Calu3 (cell line): ENCODE measurements around the gene SLCO4A1. TPM values are rescaled to one million over a fixed set of nuclear protein-coding genes. Genes with fewer than 3 reads are reported as not detected.

ENCODE experiments used
- BruUV-seq: library from RNA; stranded (reverse); fragments of 400-500 nt; replicated peaks from 2 replicates; lab custom pipeline; 2021; lab: Mats Ljungman, UMichigan
- CTCF ChIA-PET: fragments of 300-600 bp; sonication (Branson Sonifier 250); formaldehyde crosslinking; loops from one replicate; lab custom pipeline; 2022; ENCODE audit warnings: antibody characterized with exemption; lab: Charles Lee
- DNase-seq: peaks from one replicate; pipeline ENCODE4 v3.0.0; 2022
- H3K27ac Mint-ChIP-seq: one replicate; pipeline ENCODE4 v1.8.0; 2022; ENCODE audit warnings: mixed read lengths; ENCODE audit not compliant: unreplicated experiment
- H3K27me3 Mint-ChIP-seq: one replicate; pipeline ENCODE4 v1.8.0; 2022; ENCODE audit warnings: mixed read lengths; ENCODE audit not compliant: unreplicated experiment
- H3K36me3 Mint-ChIP-seq: one replicate; pipeline ENCODE4 v1.8.0; 2022; ENCODE audit warnings: mild to moderate bottlenecking, moderate library complexity, mixed read lengths; ENCODE audit not compliant: insufficient read depth, unreplicated experiment
- H3K4me1 Mint-ChIP-seq: one replicate; pipeline ENCODE4 v1.8.0; 2022; ENCODE audit warnings: mild to moderate bottlenecking, low read depth, mixed read lengths; ENCODE audit not compliant: unreplicated experiment
- H3K4me3 Mint-ChIP-seq: one replicate; pipeline ENCODE4 v1.8.0; 2022; ENCODE audit warnings: mild to moderate bottlenecking, low read depth, moderate library complexity, mixed read lengths; ENCODE audit not compliant: unreplicated experiment
- H3K9me3 Mint-ChIP-seq: one replicate; pipeline ENCODE4 v1.8.0; 2022; ENCODE audit warnings: low read depth, mixed read lengths; ENCODE audit not compliant: unreplicated experiment
- intact Hi-C: fragments of 100-400 bp; cut with micrococcal nuclease; formaldehyde crosslinking; loops from one replicate; pipeline ENCODE4 v1.10.0; 2022; ENCODE audit not compliant: unreplicated experiment
- total RNA-seq: library from RNA; stranded (reverse); gene quantifications from 2 replicates; pipeline ENCODE4 v1.2.3, GENCODE V29; 2022
- TF ChIP-seq, protein P1 (sequence below): fragments of 200-600 bp; IDR thresholded peaks from one replicate; pipeline ENCODE4 v1.8.0; 2022; ENCODE audit warnings: antibody characterized with exemption; ENCODE audit not compliant: unreplicated experiment

Gene SLCO4A1
- total RNA-seq, 1 experiment from 2014 or later: 63.9 TPM

- H3K4me1 Mint-ChIP-seq: peaks cover 19% of the 10 kb centered on the region
- peaks cover 5% of the 10 kb centered on the region for H3K36me3 Mint-ChIP-seq
- BruUV-seq: no TSS peak
- intact Hi-C loops: loop anchor here (5.0 kb wide), 1 partner anchor 103 kb away; no protein-coding TSS in a partner anchor
- no peak overlapping the region for H3K27ac Mint-ChIP-seq
- TF ChIP-seq, protein P1, sequence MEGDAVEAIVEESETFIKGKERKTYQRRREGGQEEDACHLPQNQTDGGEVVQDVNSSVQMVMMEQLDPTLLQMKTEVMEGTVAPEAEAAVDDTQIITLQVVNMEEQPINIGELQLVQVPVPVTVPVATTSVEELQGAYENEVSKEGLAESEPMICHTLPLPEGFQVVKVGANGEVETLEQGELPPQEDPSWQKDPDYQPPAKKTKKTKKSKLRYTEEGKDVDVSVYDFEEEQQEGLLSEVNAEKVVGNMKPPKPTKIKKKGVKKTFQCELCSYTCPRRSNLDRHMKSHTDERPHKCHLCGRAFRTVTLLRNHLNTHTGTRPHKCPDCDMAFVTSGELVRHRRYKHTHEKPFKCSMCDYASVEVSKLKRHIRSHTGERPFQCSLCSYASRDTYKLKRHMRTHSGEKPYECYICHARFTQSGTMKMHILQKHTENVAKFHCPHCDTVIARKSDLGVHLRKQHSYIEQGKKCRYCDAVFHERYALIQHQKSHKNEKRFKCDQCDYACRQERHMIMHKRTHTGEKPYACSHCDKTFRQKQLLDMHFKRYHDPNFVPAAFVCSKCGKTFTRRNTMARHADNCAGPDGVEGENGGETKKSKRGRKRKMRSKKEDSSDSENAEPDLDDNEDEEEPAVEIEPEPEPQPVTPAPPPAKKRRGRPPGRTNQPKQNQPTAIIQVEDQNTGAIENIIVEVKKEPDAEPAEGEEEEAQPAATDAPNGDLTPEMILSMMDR: no peak
- no peak overlapping the region for H3K4me3 Mint-ChIP-seq
- H3K27me3 Mint-ChIP-seq: peaks cover 94% of the 10 kb centered on the region
- no peak for DNase-seq
- CTCF ChIA-PET: interaction anchor here (0.6 to 1.5 kb wide), 3 partner anchors 22 to 238 kb away, joined by 3 to 10 read pairs (median 6); no protein-coding TSS in a partner anchor
- no peaks in the 10 kb centered on the region for H3K9me3 Mint-ChIP-seq
Measured at GRCh38 chr20:62688855-62689460, 46.7 kb downstream of the SLCO4A1 start.

GRCh38 chr20:62689861-62690260 lies 47.6 kb downstream of the SLCO4A1 start:
- Mint-ChIP-seq H3K36me3 (peaks cover 5% of the 10 kb centered on the region), H3K4me1 (peaks cover 19% of the 10 kb centered on the region), H3K27ac (no peak overlapping the region), H3K27me3 (peaks cover 100% of the 10 kb centered on the region), H3K4me3 (no peak overlapping the region), H3K9me3 (no peaks in the 10 kb centered on the region)
- CTCF ChIA-PET: no interaction called here
- no TSS peak for BruUV-seq
- intact Hi-C loops: loop anchor here (5.0 kb wide), 1 partner anchor 102 kb away; no protein-coding TSS in a partner anchor
- TF ChIP-seq, protein P1: no peak
- no peak for DNase-seq

DNA sequence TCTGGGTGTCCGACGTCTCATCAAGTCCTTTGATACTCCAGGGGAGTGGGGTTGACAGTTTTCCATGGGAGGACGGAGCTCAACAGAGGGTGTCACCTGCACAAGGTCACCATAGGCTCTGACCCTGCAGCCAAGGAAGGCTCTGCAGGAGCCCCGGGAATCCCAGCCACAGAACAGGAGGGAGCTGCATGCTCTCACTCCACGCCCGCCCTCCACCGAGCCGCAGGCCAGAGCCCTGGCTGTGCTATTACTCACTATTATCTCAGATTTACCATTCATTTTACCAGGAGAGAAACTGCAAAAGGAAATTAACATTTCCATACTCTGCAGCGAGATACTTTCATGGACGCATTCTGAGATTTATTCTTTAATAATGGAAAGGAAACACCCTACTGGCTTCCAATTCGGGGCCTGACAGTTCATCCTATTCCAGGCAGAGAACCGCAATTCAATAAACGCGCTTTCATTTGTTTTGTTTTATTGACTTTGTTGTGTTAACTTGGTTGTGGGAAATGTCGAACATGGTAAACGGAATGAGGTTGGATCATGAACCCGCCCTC lies 48.0 kb downstream of the SLCO4A1 start:
- no peaks in the 10 kb centered on the region for H3K9me3 Mint-ChIP-seq
- H3K36me3 Mint-ChIP-seq: peaks cover 5% of the 10 kb centered on the region
- DNase-seq: no peak
- H3K4me1 Mint-ChIP-seq: peaks cover 19% of the 10 kb centered on the region
- TF ChIP-seq, protein P1: no peak
- no peak overlapping the region for H3K27ac Mint-ChIP-seq
- CTCF ChIA-PET: no interaction called here
- BruUV-seq: no TSS peak
- no peak overlapping the region for H3K4me3 Mint-ChIP-seq
- peaks cover 100% of the 10 kb centered on the region for H3K27me3 Mint-ChIP-seq
- intact Hi-C loops: no loop called here

- TF ChIP-seq, protein P1: no peak
- no peak for DNase-seq
Measured at GRCh38 chr20:62691487-62691886, 49.2 kb downstream of the SLCO4A1 start.

More at GRCh38 chr20:62691487-62691886, 49.2 kb downstream of the SLCO4A1 start:
- peaks cover 100% of the 10 kb centered on the region for H3K27me3 Mint-ChIP-seq
- peaks cover 12% of the 10 kb centered on the region for H3K4me1 Mint-ChIP-seq
- H3K27ac Mint-ChIP-seq: no peak overlapping the region
- intact Hi-C loops: no loop called here
- no peaks in the 10 kb centered on the region for H3K9me3 Mint-ChIP-seq
- H3K36me3 Mint-ChIP-seq: peaks cover 4% of the 10 kb centered on the region
- H3K4me3 Mint-ChIP-seq: no peak overlapping the region
- CTCF ChIA-PET: no interaction called here
- no TSS peak for BruUV-seq
